K562 (cell line): ENCODE data around the gene MT1E. TPM values are rescaled to one million over a fixed set of nuclear protein-coding genes. Genes with fewer than 3 reads are reported as not detected.

ENCODE experiments used
- ATAC-seq: fragments of 200-7000 bp; cut with Tn5 transposase; 3 replicates; pipeline ENCODE4 v1.9.1; 2020; ENCODE audit warnings: moderate library complexity
- BruUV-seq: library from RNA; stranded (reverse); fragments of 400-500 nt; replicated peaks from 2 replicates; lab custom pipeline; 2021; lab: Mats Ljungman, UMichigan
- CTCF ChIA-PET: fragments of 300-600 bp; formaldehyde crosslinking; extraction: SDS; loops from one replicate; lab custom pipeline; 2021; ENCODE audit warnings: low intra/inter-chr PET ratio; lab: Yijun Ruan, JAX
- POLR2A ChIA-PET: fragments of 300-600, 350-650 bp; sonication (Branson Sonifier 250); formaldehyde crosslinking; extraction: SDS; loops from one replicate; lab custom pipeline; 2021; ENCODE audit warnings: antibody characterized with exemption, inconsistent platforms; lab: Yijun Ruan, JAX
- DNase-seq, 4 experiments: peaks; one replicate each; pipeline versions ENCODE4 v3.0.0 to v3.0.0-alpha.2; 2011 to 2018; ENCODE audit warnings: low spot score in 3 of 4, mixed read lengths in 3 of 4; ENCODE audit errors: extremely low read depth in 1 of 4
- FAIRE-seq: peaks from 2 replicates; lab custom pipeline; 2011; peaks lifted over from hg19 to GRCh38; lab: Jason Lieb, UNC
- H2AFZ ChIP-seq: 2 replicates; pipeline ENCODE4 v1.6.0; 2011; ENCODE audit warnings: low read depth, low read length, control low read depth, inconsistent platforms
- H3K27ac ChIP-seq: fragments of 200-600 bp; 3 replicates; pipeline ENCODE4 v1.8.0; 2011; ENCODE audit warnings: low read depth, mild to moderate bottlenecking, control low read depth, inconsistent platforms, low read length, moderate library complexity, mixed read lengths; ENCODE audit errors: extremely low read depth
- H3K27me3 ChIP-seq, 2 experiments: fragments of 300-600 bp in 1 of 2; 2 replicates in 1 of 2; 3 replicates in 1 of 2; pipeline versions ENCODE4 v1.6.0 to v1.8.0; 2011; ENCODE audit warnings: inconsistent platforms in 2 of 2, low read length in 2 of 2, mild to moderate bottlenecking in 1 of 2, mixed read lengths in 1 of 2, moderate library complexity in 1 of 2; ENCODE audit not compliant: control insufficient read depth in 2 of 2, insufficient read depth in 2 of 2
- H3K36me3 ChIP-seq: fragments of 300-600 bp; 3 replicates; pipeline ENCODE4 v1.8.0; 2011; ENCODE audit warnings: mild to moderate bottlenecking, low read length, inconsistent platforms; ENCODE audit not compliant: control insufficient read depth, insufficient read depth
- H3K4me1 ChIP-seq, 2 experiments: fragments of 200-600 bp in 1 of 2; replicated peaks in 1 of 2; 2 replicates in 1 of 2; 3 replicates in 1 of 2; pipeline versions ENCODE4 v1.5.1 to v1.8.0; 2011; ENCODE audit warnings: inconsistent platforms in 2 of 2, low read length in 2 of 2, mild to moderate bottlenecking in 1 of 2, mixed read lengths in 1 of 2, moderate library complexity in 1 of 2; ENCODE audit not compliant: control insufficient read depth in 2 of 2, insufficient read depth in 2 of 2
- H3K4me2 ChIP-seq: 2 replicates; pipeline ENCODE4 v1.6.1; 2011; ENCODE audit warnings: low read length, control low read depth, inconsistent platforms, mixed read lengths; ENCODE audit not compliant: insufficient read depth
- H3K4me3 ChIP-seq: fragments of 200-600 bp; sonication (generic), shearing (Covaris generic); 2 replicates; pipeline ENCODE4 v1.5.1; 2016; ENCODE audit warnings: control low read depth, inconsistent platforms
- H3K79me2 ChIP-seq: fragments of 200-600 bp; 3 replicates; pipeline ENCODE4 v1.8.0; 2011; ENCODE audit warnings: low read length, inconsistent platforms; ENCODE audit not compliant: control insufficient read depth, insufficient read depth
- H3K9ac ChIP-seq, 2 experiments: 2 replicates each; pipeline versions ENCODE4 v1.6.0 to v1.6.1; 2011; ENCODE audit warnings: low read depth in 2 of 2, low read length in 2 of 2, control low read depth in 1 of 2, inconsistent platforms in 1 of 2, mild to moderate bottlenecking in 1 of 2, mixed read lengths in 1 of 2; ENCODE audit not compliant: insufficient read depth in 1 of 2
- H3K9me1 ChIP-seq: one replicate; pipeline ENCODE4 v1.6.0; 2011; ENCODE audit warnings: inconsistent platforms, mild to moderate bottlenecking, low read length, moderate library complexity; ENCODE audit not compliant: control insufficient read depth, insufficient read depth
- H3K9me3 ChIP-seq: replicated peaks from 2 replicates; pipeline ENCODE4 v1.5.1; 2011; ENCODE audit warnings: low read depth, low read length, inconsistent platforms; ENCODE audit not compliant: control insufficient read depth, insufficient read depth
- H4K20me1 ChIP-seq: replicated peaks from 2 replicates; pipeline ENCODE4 v1.6.1; 2011; ENCODE audit warnings: low read length, inconsistent platforms, mixed read lengths; ENCODE audit not compliant: control insufficient read depth, insufficient read depth
- IFI16 ChIP-seq: fragments of 250-450 bp; sonication (Bioruptor Pico); IDR thresholded peaks from 2 replicates; pipeline ENCODE4 v2.1.2; 2022; ENCODE audit warnings: mild to moderate bottlenecking, inconsistent platforms
- MXI1 ChIP-seq: IDR thresholded peaks from 2 replicates; pipeline ENCODE4 v1.6.1; 2011; ENCODE audit warnings: low read depth, mild to moderate bottlenecking, improper control_type of control experiment, low read length
- ZNF316 ChIP-seq: fragments of 450-650 bp; IDR thresholded peaks from 2 replicates; pipeline ENCODE4 v1.6.1; 2016
- ZNF655 ChIP-seq: fragments of 250-450 bp; sonication (Bioruptor Pico); IDR thresholded peaks from 2 replicates; pipeline ENCODE4 v1.5.0; 2021
- ZNF696 ChIP-seq: fragments of 250-450 bp; sonication (Bioruptor Pico); conservative IDR thresholded peaks from 2 replicates; pipeline ENCODE4 v1.4.0; 2020; ENCODE audit warnings: mild to moderate bottlenecking, moderate library complexity
- ZNF77 ChIP-seq: fragments of 250-450 bp; sonication (Bioruptor Pico); IDR thresholded peaks from 2 replicates; pipeline ENCODE4 v1.5.0; 2020
- in situ Hi-C: fragments of 300-500 bp; cut with MboI; formaldehyde crosslinking; loops from 4 replicates; pipeline ENCODE4 v1.15.0; 2018; ENCODE audit warnings: inconsistent platforms, mixed read lengths
- intact Hi-C: fragments of 100-400 bp; cut with micrococcal nuclease; formaldehyde crosslinking; loops from 2 replicates; pipeline ENCODE4 v1.14.2; 2022
- polyA plus RNA-seq, 8 experiments: library from polyadenylated mRNA; depleted of rRNA in 4 of 8; stranded (reverse) in 5 of 8; unstranded in 3 of 8; fragments of >200 nt; fragmentation: Nextera tagmentation in 2 of 8; fragmentation: Illumina TruSeq in 1 of 8; extraction: Ambion mirVana in 2 of 8; extraction: Trizol in 1 of 8; gene quantifications; 2 replicates each; pipeline versions ENCODE4 v1.2.1 to v1.2.3, GENCODE V29; 2011 to 2014; ENCODE audit warnings: inconsistent platforms in 1 of 8, missing spikeins in 1 of 8
- total RNA-seq, 7 experiments: library from RNA; depleted of rRNA in 6 of 7; stranded (reverse); fragments of >200 nt in 6 of 7; fragmentation: Illumina TruSeq in 2 of 7; extraction: Trizol in 2 of 7; gene quantifications; 2 replicates each; pipeline versions ENCODE4 v1.2.1 to v1.2.3, GENCODE V29; 2011 to 2021; ENCODE audit warnings: low replicate concordance in 1 of 7
- TF ChIP-seq, protein P1 (sequence below), 2 experiments: fragments of 450-650 bp; IDR thresholded peaks; 2 replicates each; pipeline ENCODE4 v1.6.1; 2016; ENCODE audit warnings: mild to moderate bottlenecking in 2 of 2, borderline replicate concordance in 1 of 2, low read depth in 1 of 2, moderate library complexity in 1 of 2
- TF ChIP-seq, protein P2 (sequence below), 2 experiments: fragments of 450-650 bp; conservative IDR thresholded peaks; 2 replicates each; pipeline ENCODE4 v1.6.1; 2017; ENCODE audit warnings: mild to moderate bottlenecking in 2 of 2, moderate library complexity in 2 of 2
- TF ChIP-seq, protein P3 (sequence below): sonication (generic); formaldehyde crosslinking; IDR thresholded peaks from 2 replicates; pipeline ENCODE4 v1.8.0; 2022; ENCODE audit warnings: mild to moderate bottlenecking, missing genetic modification reagents

MT1E gene
- total and polyA plus RNA-seq, 9 of the 15 experiments (the other 6 are each of a cell fraction or from before 2014, with no cell fraction given) = 0.29 to 0.81 (median 0.46) TPM; not detected in 3

- H3K4me3 ChIP-seq = no peak overlapping the region
- in situ Hi-C loops = no loop called here
- intact Hi-C loops = no loop called here
- no peak overlapping the region for H3K4me2 ChIP-seq
- H4K20me1 ChIP-seq = no peaks in the 10 kb centered on the region
- no peak for ATAC-seq
- H3K79me2 ChIP-seq = no peaks in the 10 kb centered on the region
- no peaks in the 10 kb centered on the region for H3K36me3 ChIP-seq
- no peaks in the 10 kb centered on the region for H3K9me1 ChIP-seq
- peaks cover 9 to 11% of the 10 kb centered on the region in 2 experiments for H3K4me1 ChIP-seq
- no peak overlapping the region for H3K27ac ChIP-seq
- TF ChIP-seq ZNF77 (CRISPR knock-in tag) (no peak), ZNF655 (CRISPR knock-in tag) (no peak), IFI16 (no peak), ZNF316 (no peak), ZNF696 (CRISPR knock-in tag) (no peak), MXI1 (no peak)
- TF ChIP-seq, protein P1, sequence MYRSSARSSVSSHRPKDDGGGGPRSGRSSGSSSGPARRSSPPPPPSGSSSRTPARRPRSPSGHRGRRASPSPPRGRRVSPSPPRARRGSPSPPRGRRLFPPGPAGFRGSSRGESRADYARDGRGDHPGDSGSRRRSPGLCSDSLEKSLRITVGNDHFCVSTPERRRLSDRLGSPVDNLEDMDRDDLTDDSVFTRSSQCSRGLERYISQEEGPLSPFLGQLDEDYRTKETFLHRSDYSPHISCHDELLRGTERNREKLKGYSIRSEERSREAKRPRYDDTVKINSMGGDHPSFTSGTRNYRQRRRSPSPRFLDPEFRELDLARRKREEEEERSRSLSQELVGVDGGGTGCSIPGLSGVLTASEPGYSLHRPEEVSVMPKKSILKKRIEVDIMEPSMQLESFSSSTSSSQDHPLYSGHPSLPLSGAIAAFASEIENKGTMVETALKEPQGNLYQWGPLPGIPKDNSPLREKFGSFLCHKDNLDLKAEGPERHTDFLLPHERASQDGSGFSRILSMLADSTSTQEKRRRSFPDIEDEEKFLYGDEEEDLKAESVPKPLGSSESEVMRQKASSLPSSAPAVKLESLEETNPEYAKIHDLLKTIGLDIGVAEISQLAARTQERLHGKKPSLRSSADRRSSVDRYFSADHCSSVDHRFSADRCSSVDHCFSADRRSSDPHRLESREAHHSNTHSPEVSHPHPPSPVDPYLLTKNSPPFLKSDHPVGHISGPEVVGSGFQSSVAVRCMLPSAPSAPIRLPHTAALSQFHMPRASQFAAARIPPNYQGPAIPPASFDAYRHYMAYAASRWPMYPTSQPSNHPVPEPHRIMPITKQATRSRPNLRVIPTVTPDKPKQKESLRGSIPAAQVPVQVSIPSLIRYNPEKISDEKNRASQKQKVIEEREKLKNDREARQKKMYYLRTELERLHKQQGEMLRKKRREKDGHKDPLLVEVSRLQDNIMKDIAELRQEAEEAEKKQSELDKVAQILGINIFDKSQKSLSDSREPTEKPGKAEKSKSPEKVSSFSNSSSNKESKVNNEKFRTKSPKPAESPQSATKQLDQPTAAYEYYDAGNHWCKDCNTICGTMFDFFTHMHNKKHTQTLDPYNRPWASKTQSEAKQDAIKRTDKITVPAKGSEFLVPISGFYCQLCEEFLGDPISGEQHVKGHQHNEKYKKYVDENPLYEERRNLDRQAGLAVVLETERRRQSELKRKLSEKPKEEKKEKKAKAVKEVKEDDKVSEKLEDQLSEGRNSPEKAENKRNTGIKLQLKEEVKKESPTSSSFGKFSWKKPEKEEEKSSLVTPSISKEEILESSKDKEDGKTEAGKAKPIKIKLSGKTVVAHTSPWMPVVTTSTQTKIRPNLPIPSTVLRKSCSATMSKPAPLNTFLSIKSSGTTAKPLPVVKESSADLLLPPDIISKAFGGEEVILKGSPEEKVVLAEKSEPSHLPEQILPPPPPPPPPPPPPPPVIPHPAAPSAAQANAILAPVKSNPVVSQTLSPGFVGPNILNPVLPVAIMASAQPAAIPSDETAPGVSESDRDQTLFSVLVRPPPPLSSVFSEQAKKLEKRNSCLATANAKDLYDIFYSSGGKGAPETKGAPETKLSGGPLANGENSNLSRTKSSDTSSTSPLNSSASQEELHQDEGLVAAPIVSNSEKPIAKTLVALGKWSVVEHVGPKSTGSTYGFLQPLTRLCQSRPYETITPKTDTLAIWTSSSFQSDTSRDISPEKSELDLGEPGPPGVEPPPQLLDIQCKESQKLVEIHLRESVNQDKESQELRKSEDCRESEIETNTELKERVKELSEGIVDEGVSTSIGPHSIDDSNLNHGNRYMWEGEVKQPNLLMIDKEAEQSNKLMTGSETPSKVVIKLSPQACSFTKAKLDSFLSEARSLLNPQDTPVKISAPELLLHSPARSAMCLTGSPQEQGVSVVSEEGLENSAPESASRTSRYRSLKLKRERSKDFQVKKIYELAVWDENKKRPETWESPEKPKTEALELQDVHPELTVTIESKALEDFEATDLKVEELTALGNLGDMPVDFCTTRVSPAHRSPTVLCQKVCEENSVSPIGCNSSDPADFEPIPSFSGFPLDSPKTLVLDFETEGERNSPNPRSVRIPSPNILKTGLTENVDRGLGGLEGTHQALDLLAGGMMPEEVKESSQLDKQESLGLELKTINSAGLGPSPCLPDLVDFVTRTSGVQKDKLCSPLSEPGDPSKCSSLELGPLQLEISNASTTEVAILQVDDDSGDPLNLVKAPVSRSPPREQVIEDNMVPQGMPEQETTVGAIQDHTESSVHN (IDR thresholded peaks at IDR 0.05; ENCODE audit: borderline replicate concordance in 1 of 2, low read depth in 1 of 2) = no peak
- TF ChIP-seq, protein P2, sequence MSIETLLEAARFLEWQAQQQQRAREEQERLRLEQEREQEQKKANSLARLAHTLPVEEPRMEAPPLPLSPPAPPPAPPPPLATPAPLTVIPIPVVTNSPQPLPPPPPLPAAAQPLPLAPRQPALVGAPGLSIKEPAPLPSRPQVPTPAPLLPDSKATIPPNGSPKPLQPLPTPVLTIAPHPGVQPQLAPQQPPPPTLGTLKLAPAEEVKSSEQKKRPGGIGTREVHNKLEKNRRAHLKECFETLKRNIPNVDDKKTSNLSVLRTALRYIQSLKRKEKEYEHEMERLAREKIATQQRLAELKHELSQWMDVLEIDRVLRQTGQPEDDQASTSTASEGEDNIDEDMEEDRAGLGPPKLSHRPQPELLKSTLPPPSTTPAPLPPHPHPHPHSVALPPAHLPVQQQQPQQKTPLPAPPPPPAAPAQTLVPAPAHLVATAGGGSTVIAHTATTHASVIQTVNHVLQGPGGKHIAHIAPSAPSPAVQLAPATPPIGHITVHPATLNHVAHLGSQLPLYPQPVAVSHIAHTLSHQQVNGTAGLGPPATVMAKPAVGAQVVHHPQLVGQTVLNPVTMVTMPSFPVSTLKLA (conservative IDR thresholded peaks at IDR 0.05) = no peak
- TF ChIP-seq, protein P3, sequence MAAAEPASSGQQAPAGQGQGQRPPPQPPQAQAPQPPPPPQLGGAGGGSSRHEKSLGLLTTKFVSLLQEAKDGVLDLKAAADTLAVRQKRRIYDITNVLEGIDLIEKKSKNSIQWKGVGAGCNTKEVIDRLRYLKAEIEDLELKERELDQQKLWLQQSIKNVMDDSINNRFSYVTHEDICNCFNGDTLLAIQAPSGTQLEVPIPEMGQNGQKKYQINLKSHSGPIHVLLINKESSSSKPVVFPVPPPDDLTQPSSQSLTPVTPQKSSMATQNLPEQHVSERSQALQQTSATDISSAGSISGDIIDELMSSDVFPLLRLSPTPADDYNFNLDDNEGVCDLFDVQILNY (CRISPR knock-in tag) = no peak
- TF ChIP-seq, all 486 proteins: peak for 0
- Histone ChIP-seq H3K9me3 (no peaks in the 10 kb centered on the region), H2AFZ (no peak overlapping the region), H3K9ac (no peak overlapping the region), H3K27me3 (peaks cover 15 to 37% of the 10 kb centered on the region in 2 experiments)
- ChIA-PET POLR2A (no interaction called here), CTCF (no interaction called here)
- DNase-seq = no peak
- no peak for FAIRE-seq
- no TSS peak for BruUV-seq
These were observed 11.0 kb upstream of the MT1E start for GRCh38 chr16:56614549-56614991.
